Colonic mucosa (tissue), 4 donors: ENCODE measurements around the gene UBE2QL1. TPM values are rescaled to one million over a fixed set of nuclear protein-coding genes. Genes with fewer than 3 reads are reported as not detected.

Source experiments
- DNase-seq: peaks from one replicate; pipeline ENCODE4 v3.0.0-alpha.2; 2020
- H3K27ac ChIP-seq: fragments of 200-600 bp; one replicate; pipeline ENCODE4 v1.8.0; 2021
- H3K27me3 ChIP-seq: fragments of 200-600 bp; one replicate; pipeline ENCODE4 v1.8.0; 2021
- H3K36me3 ChIP-seq: fragments of 200-600 bp; one replicate; pipeline ENCODE4 v1.8.0; 2021
- H3K4me1 ChIP-seq: fragments of 200-600 bp; one replicate; pipeline ENCODE4 v1.8.0; 2021; ENCODE audit warnings: mild to moderate bottlenecking
- H3K4me3 ChIP-seq: fragments of 200-600 bp; one replicate; pipeline ENCODE4 v1.8.0; 2021
- H3K9ac ChIP-seq, 2 donors: one replicate each; pipeline ENCODE4 v1.7.0; 2013; ENCODE audit warnings: control low read depth in 2 of 2, low read depth in 2 of 2, low read length in 2 of 2
- H3K9me3 ChIP-seq: fragments of 200-600 bp; one replicate; pipeline ENCODE4 v1.8.0; 2021
- CTCF ChIP-seq: fragments of 200-600 bp; IDR thresholded peaks from one replicate; pipeline ENCODE4 v1.8.0; 2022; ENCODE audit warnings: antibody characterized with exemption, mild to moderate bottlenecking
- intact Hi-C: fragments of 100-400 bp; cut with DNase I; formaldehyde crosslinking; loops from one replicate; pipeline ENCODE4 v1.14.1; 2022
- total RNA-seq, 2 donors: library from RNA; stranded (reverse); fragmentation: NEBNext Ultra II Directional in 1 of 2; extraction: Animal tissue kit (Norgen Biotek cat#: 25700) in 1 of 2; gene quantifications; one replicate each; pipeline ENCODE4 v1.2.1, GENCODE V29; 2021
- donor health status: healthy.
- donor health status: DM: no; HTN: no; CAD: no.
- donor health status: DM: no; HTN: no; CAD: no.

UBE2QL1 gene
- total RNA-seq, 2 donors from 2014 or later, result 0.12 to 0.35 TPM

GRCh38 chr5:6501701-6502100 lies 53.0 kb downstream of the UBE2QL1 start:
- no peaks in the 10 kb centered on the region for H3K36me3 ChIP-seq
- no peak overlapping the region for H3K27ac ChIP-seq
- no peaks in the 10 kb centered on the region for H3K27me3 ChIP-seq
- no peak overlapping the region for H3K9ac ChIP-seq
- DNase-seq, result no peak
- no peak overlapping the region for H3K4me3 ChIP-seq
- no peaks in the 10 kb centered on the region for H3K4me1 ChIP-seq
- TF ChIP-seq CTCF, result no peak
- intact Hi-C loops, result no loop called here
- H3K9me3 ChIP-seq, result no peaks in the 10 kb centered on the region

- TF ChIP-seq CTCF, result no peak
- no peaks in the 10 kb centered on the region for H3K36me3 ChIP-seq
- no peak for DNase-seq
- no peak overlapping the region for H3K9ac ChIP-seq
- H3K27ac ChIP-seq, result no peak overlapping the region
- H3K4me1 ChIP-seq, result no peaks in the 10 kb centered on the region
- H3K9me3 ChIP-seq, result no peaks in the 10 kb centered on the region
- no peaks in the 10 kb centered on the region for H3K27me3 ChIP-seq
- H3K4me3 ChIP-seq, result no peak overlapping the region
- intact Hi-C loops, result no loop called here
Measured at GRCh38 chr5:6502421-6502820, 53.8 kb downstream of the UBE2QL1 start.

- no peak for TF ChIP-seq CTCF
- Histone ChIP-seq H3K9me3 (no peaks in the 10 kb centered on the region), H3K27ac (no peak overlapping the region), H3K9ac (no peak overlapping the region), H3K27me3 (no peaks in the 10 kb centered on the region), H3K36me3 (no peaks in the 10 kb centered on the region), H3K4me3 (no peak overlapping the region), H3K4me1 (no peaks in the 10 kb centered on the region)
- no peak for DNase-seq
- intact Hi-C loops, result no loop called here
Measured at GRCh38 chr5:6503342-6503741, 54.7 kb downstream of the UBE2QL1 start.

- no peaks in the 10 kb centered on the region for H3K9me3 ChIP-seq
- no peaks in the 10 kb centered on the region for H3K4me1 ChIP-seq
- no peaks in the 10 kb centered on the region for H3K36me3 ChIP-seq
- no peak overlapping the region for H3K4me3 ChIP-seq
- no peaks in the 10 kb centered on the region for H3K27me3 ChIP-seq
- DNase-seq, result no peak
- no peak for TF ChIP-seq CTCF
- H3K9ac ChIP-seq, result no peak overlapping the region
- intact Hi-C loops, result no loop called here
- no peak overlapping the region for H3K27ac ChIP-seq
Measured at GRCh38 chr5:6504677-6505415, 56.2 kb downstream of the UBE2QL1 start.

GRCh38 chr5:6505416-6505755 lies 56.7 kb downstream of the UBE2QL1 start:
- H3K4me1 ChIP-seq, result no peaks in the 10 kb centered on the region
- H3K4me3 ChIP-seq, result no peak overlapping the region
- H3K27me3 ChIP-seq, result no peaks in the 10 kb centered on the region
- no peaks in the 10 kb centered on the region for H3K36me3 ChIP-seq
- no peak overlapping the region for H3K27ac ChIP-seq
- intact Hi-C loops, result no loop called here
- no peak overlapping the region for H3K9ac ChIP-seq
- TF ChIP-seq CTCF, result no peak
- no peaks in the 10 kb centered on the region for H3K9me3 ChIP-seq
- DNase-seq, result no peak
